SW 1271 (cell line): ENCODE results near the gene SLCO2A1.

ENCODE experiments used
- DNase-seq, 2 experiments: peaks; one replicate each; lab custom pipeline; 2025; lab: John Stamatoyannopoulos, UW

The SLCO2A1 gene

GRCh38 chr3:133999891-134000685, 29.6 kb downstream of the SLCO2A1 start:
- no peak for DNase-seq

GRCh38 chr3:133998691-133999241, 31.0 kb downstream of the SLCO2A1 start:
- DNase-seq: no peak

GRCh38 chr3:133997871-133998635, 31.7 kb downstream of the SLCO2A1 start:
- no peak for DNase-seq

GRCh38 chr3:133996996-133997395, 32.7 kb downstream of the SLCO2A1 start:
- DNase-seq: no peak

- DNase-seq: no peak
Measured at GRCh38 chr3:133996251-133996661, 33.5 kb downstream of the SLCO2A1 start.

GRCh38 chr3:133995264-133995663, 34.5 kb downstream of the SLCO2A1 start:
- DNase-seq: no peak

GRCh38 chr3:133994166-133994890, 35.4 kb downstream of the SLCO2A1 start:
- no peak for DNase-seq

GRCh38 chr3:133992951-133993620, 36.6 kb downstream of the SLCO2A1 start:
- no peak for DNase-seq

GRCh38 chr3:133992381-133992780, 37.3 kb downstream of the SLCO2A1 start:
- no peak for DNase-seq

- no peak for DNase-seq
Measured at GRCh38 chr3:133991637-133992036, 38.1 kb downstream of the SLCO2A1 start.

- no peak for DNase-seq
Measured at GRCh38 chr3:133991209-133991608, 38.5 kb downstream of the SLCO2A1 start.

GRCh38 chr3:133989936-133990702, 39.6 kb downstream of the SLCO2A1 start:
- no peak for DNase-seq

- no peak for DNase-seq
Measured at GRCh38 chr3:133988631-133989161, 41.0 kb downstream of the SLCO2A1 start.

- DNase-seq: no peak
Measured at GRCh38 chr3:133987948-133988484, 41.7 kb downstream of the SLCO2A1 start.

- DNase-seq: no peak
Measured at GRCh38 chr3:133987136-133987535, 42.6 kb downstream of the SLCO2A1 start.

GRCh38 chr3:133986311-133986710, 43.4 kb downstream of the SLCO2A1 start:
- DNase-seq: no peak

GRCh38 chr3:133984975-133985374, 44.8 kb downstream of the SLCO2A1 start:
- no peak for DNase-seq

- DNase-seq: no peak
Measured at GRCh38 chr3:133983576-133984560, 45.9 kb downstream of the SLCO2A1 start.

GRCh38 chr3:133983126-133983525, 46.6 kb downstream of the SLCO2A1 start:
- DNase-seq: no peak
